Tibial nerve (tissue), 4 donors: Measurements from ENCODE around the gene CNTNAP4.

Source experiments
- EP300 ChIP-seq, 2 donors: sonication (generic); formaldehyde crosslinking; IDR thresholded peaks; one replicate each; pipeline ENCODE4 v1.6.1; 2017; ENCODE audit warnings: antibody characterized with exemption in 2 of 2, mild to moderate bottlenecking in 1 of 2
- POLR2A ChIP-seq, 2 donors: fragments of 450-650 bp; IDR thresholded peaks; one replicate each; pipeline ENCODE4 v1.6.1; 2017; ENCODE audit warnings: antibody characterized with exemption in 2 of 2, mild to moderate bottlenecking in 2 of 2, moderate library complexity in 2 of 2
- TF ChIP-seq, protein P1 (sequence below), 5 experiments: fragments of 200-600 bp in 3 of 5; fragments of 450-650 bp in 2 of 5; sonication (generic) in 3 of 5; IDR thresholded peaks; one replicate each; pipeline ENCODE4 v1.5.1; 2016 to 2019; ENCODE audit warnings: antibody characterized with exemption in 5 of 5, mild to moderate bottlenecking in 3 of 5, moderate library complexity in 2 of 5

DNA sequence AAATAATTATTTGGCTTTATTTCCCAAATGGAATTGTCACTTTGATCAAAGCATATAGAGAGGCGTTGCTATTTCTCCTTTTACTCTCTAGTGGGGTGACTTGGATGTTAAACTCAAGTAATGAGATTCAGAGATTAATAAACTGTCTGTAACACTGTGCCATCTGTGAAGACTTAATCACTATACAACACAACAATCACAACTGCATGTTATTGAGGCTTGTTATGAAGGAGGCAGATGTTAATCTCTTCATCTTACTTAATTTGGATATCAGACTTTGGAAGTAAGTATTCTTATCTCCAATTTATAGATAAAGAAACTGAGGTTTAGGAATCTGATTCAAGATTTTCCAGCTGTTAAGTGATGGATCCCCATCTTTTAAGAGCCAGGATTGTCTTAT lies 132.5 kb downstream of the CNTNAP4 start:
- TF ChIP-seq, protein P1, sequence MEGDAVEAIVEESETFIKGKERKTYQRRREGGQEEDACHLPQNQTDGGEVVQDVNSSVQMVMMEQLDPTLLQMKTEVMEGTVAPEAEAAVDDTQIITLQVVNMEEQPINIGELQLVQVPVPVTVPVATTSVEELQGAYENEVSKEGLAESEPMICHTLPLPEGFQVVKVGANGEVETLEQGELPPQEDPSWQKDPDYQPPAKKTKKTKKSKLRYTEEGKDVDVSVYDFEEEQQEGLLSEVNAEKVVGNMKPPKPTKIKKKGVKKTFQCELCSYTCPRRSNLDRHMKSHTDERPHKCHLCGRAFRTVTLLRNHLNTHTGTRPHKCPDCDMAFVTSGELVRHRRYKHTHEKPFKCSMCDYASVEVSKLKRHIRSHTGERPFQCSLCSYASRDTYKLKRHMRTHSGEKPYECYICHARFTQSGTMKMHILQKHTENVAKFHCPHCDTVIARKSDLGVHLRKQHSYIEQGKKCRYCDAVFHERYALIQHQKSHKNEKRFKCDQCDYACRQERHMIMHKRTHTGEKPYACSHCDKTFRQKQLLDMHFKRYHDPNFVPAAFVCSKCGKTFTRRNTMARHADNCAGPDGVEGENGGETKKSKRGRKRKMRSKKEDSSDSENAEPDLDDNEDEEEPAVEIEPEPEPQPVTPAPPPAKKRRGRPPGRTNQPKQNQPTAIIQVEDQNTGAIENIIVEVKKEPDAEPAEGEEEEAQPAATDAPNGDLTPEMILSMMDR (IDR thresholded peaks at IDR 0.05) = no peak
- TF ChIP-seq POLR2A (IDR thresholded peaks at IDR 0.05) (no peak), EP300 (IDR thresholded peaks at IDR 0.05) (no peak)
